HG03095 (cell line): ENCODE results near the gene UBR1.
"Not testable (repeated sequence)": the region's sequence is repeated elsewhere in the genome, so short reads cannot be mapped to it uniquely, and the experiment has no call there.

Experiments
- ATAC-seq: cut with Tn5 transposase; IDR thresholded peaks from one replicate; pipeline ENCODE4 v1.9.1; 2021; ENCODE audit warnings: moderate library complexity; ENCODE audit not compliant: unreplicated experiment

The UBR1 gene

GRCh38 chr15:43067717-43068461 is 37.9 kb downstream of the UBR1 start:
- ATAC-seq, result no peak

- no peak for ATAC-seq
Observed at GRCh38 chr15:43056696-43057095, 49.1 kb downstream of the UBR1 start.

- ATAC-seq, result no peak
Observed at GRCh38 chr15:43052860-43053259, 53.0 kb downstream of the UBR1 start.

GRCh38 chr15:43048935-43049334 is 56.9 kb downstream of the UBR1 start:
- no peak for ATAC-seq

DNA sequence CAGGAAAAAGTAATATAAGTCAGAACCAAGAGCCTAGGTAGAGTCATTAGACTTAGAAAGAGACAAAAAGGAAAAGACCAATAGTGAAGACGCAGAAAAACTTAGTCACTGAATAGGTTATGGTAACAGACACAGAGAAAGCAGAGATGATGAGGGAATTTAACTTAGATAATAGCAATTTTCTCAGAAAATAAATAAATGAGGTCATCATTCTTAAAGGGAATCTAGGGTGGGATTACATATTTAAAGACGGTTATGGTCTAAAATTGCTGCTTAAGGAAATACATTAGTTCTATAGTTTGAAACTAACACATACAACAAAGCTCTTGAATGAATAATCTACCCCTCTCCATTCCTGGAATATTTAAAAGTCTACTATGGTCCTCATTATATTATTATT is 59.4 kb downstream of the UBR1 start:
- ATAC-seq, result no peak

- ATAC-seq, result no peak
Observed at GRCh38 chr15:43042885-43043284, 63.0 kb downstream of the UBR1 start.

DNA sequence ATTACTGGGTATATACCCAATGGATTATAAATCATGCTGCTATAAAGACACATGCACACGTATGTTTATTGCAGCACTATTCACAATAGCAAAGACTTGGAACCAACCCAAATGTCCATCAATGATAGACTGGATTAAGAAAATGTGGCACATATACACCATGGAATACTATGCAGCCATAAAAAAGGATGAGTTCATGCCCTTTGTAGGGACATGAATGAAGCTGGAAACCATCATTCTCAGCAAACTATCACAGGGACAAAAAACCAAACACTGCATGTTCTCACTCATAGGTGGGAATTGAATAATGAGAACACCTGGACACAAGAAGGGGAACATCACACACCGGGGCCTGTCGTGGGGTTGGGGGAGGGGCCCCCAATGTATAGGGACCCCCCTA is 64.8 kb downstream of the UBR1 start:
- ATAC-seq, result not testable (repeated sequence)

- not testable (repeated sequence) for ATAC-seq
Observed at GRCh38 chr15:43035240-43035639, 70.6 kb downstream of the UBR1 start.

GRCh38 chr15:43029476-43029875 is 76.4 kb downstream of the UBR1 start:
- no peak for ATAC-seq

- ATAC-seq, result no peak
Observed at GRCh38 chr15:43025150-43025549, 80.7 kb downstream of the UBR1 start.

DNA sequence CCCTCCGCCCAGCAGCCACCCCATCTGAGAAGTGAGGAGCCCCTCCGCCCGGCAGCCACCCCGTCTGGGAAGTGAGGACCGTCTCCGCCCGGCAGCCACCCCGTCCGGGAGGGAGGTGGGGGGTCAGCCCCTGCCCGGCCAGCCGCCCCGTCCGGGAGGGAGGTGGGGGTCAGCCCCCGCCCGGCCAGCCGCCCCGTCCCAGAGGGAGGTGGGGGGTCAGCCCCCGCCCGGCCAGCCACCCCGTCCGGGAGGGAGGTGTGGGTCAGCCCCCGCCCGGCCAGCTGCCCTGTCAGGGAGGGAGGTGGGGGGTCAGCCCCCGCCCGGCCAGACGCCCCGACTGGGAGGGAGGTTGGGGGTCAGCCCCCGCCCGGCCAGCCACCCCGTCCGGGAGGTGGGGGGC is 91.2 kb downstream of the UBR1 start:
- ATAC-seq, result not testable (repeated sequence)

DNA sequence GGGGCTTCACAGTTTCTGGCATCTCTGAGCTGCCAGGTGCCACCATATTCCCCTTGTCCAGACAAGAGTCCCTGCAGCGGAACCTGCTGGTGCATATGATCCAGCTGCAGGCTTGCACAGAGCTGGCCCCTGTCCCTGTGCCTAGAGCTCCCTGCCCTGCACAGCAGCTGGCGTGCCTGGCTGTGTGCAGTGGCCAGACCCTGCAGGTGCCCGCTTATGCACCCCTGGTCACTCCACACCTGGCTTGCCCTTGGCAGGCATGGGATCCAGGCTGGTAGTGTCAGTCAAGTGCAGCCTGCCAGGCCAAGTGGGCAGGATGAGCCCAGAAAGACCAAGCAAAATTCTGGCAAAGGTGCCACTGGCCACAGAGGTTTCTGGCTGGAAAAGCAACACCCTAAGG is 96.6 kb downstream of the UBR1 start:
- ATAC-seq, result no peak

DNA sequence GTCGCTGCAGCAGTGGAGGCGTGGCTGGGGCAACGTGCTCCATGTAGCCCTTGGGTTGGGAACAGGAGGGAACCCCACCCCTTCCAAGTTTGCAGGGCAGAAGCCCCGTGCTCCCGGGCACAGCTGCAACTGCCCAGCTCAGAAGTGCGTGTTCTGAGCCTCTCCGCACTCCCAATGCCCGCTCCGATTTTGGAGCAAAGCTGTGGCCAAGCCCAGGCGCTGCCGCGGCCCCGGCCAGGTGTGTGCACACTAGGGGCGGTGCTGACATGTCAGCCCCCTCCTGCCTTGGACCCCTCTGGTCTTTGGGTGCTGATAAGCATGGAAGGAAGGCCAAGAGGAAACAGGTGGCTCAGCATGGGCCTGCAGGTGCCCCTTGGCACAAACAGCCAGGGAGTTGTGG is 97.7 kb downstream of the UBR1 start:
- no peak for ATAC-seq

GRCh38 chr15:43007551-43007950 is 98.3 kb downstream of the UBR1 start:
- ATAC-seq, result no peak

DNA sequence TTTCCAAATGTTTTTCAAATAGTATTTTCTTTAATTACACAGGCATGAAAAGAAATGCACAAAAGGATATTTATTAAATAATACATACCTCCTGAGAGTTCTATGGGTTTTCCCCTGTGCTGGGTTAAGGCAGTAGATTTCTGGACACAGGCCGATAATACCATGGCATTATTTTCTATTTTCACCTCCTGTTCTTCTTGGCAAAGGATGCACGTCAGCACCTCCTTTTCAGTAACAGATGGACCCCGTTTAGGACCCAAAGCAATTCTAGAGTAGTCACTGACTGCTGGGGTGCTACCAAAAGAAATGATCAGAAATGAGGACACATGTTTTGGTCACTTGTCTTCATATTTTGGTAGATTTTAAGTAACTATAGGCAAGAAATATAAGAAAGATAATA is 98.8 kb downstream of the UBR1 start:
- ATAC-seq, result no peak

DNA sequence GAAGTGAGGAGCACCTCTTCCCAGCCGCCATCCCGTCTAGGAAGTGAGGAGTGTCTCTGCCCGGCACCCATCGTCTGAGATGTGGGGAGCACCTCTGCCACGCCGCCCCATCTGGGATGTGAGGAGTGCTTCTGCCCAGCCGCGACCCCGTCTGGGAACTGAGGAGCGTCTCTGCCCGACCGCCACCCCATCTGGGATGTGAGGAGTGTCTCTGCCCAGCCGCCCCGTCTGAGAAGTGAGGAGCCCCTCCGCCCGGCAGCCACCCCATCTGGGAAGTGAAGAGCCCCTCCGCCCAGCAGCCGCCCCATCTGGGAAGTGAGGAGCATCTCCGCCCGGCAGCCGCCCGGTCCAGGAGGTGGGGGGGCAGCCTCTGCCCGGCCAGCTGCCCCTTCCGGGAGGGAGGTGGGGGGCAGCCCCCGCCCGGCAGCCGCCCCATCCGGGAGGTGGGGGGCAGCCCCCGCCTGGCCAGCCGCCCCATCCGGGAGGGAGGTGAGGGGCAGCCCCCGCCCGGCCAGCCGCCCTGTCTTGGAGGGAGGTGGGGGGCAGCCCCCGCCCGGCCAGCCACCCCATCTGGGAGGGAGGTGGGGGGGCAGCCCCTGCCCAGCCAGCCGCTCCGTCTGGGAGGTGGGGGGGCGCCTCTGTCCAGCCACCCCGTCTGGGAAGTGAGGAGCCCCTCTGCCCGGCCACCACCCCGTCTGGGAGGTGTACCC is 100.8 kb downstream of the UBR1 start:
- not testable (repeated sequence) for ATAC-seq

GRCh38 chr15:42999201-42999779 is 106.5 kb downstream of the UBR1 start:
- no peak for ATAC-seq

GRCh38 chr15:42996871-42997270 is 109.0 kb downstream of the UBR1 start:
- ATAC-seq, result no peak

DNA sequence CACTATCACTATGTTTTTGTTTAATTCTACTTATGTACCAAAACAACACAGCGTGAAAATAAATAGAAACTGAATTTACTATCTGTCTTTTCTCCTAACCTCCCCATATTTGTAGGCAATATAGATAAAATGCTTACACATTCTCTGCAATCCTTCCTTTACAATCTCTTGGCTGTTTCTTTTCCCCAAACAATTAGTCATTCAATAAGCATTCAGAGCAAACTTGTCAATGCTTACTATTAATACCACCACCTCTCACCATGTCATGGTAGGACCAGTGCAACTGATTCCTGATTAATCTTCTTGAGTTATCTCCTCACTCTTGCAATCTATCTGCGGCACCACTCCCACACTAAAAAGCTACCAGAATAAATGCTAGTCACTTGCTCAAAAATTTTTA is 111.3 kb downstream of the UBR1 start:
- no peak for ATAC-seq

DNA sequence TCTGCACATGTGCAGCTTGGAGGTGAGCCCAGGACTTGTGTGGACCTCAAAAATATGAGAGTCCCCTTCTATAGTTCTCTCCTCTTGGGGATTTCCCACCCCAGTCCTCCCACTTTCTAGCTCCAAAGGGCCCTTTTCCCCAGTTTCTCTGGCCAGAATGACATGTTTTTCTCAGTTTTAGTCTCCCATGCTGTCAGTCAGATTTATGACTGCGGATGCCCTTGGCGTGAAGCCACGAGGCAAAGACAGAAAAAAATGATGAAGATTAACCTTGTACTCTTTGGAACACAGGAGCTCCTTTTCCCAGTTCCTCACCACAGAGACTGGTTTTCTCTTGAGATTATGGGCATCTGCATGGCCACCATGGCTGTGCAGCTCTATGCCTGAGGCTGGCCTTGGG is 113.2 kb downstream of the UBR1 start:
- ATAC-seq, result no peak

- ATAC-seq, result no peak
Observed at GRCh38 chr15:42986693-42987342, 119.0 kb downstream of the UBR1 start.
